HG03095 (cell line): ENCODE measurements around the gene CCDC106.

Experiments used
- ATAC-seq: cut with Tn5 transposase; IDR thresholded peaks from one replicate; pipeline ENCODE4 v1.9.1; 2021; ENCODE audit warnings: moderate library complexity; ENCODE audit not compliant: unreplicated experiment

The CCDC106 gene

GRCh38 chr19:55635856-55636440, 12.1 kb upstream of the CCDC106 start:
- no peak for ATAC-seq

GRCh38 chr19:55636723-55637122, 11.3 kb upstream of the CCDC106 start:
- no peak for ATAC-seq

- ATAC-seq, result no peak
These were observed 10.5 kb upstream of the CCDC106 start for GRCh38 chr19:55637534-55637933.

- no peak for ATAC-seq
These were observed 9.1 kb upstream of the CCDC106 start for GRCh38 chr19:55638864-55639359.

DNA sequence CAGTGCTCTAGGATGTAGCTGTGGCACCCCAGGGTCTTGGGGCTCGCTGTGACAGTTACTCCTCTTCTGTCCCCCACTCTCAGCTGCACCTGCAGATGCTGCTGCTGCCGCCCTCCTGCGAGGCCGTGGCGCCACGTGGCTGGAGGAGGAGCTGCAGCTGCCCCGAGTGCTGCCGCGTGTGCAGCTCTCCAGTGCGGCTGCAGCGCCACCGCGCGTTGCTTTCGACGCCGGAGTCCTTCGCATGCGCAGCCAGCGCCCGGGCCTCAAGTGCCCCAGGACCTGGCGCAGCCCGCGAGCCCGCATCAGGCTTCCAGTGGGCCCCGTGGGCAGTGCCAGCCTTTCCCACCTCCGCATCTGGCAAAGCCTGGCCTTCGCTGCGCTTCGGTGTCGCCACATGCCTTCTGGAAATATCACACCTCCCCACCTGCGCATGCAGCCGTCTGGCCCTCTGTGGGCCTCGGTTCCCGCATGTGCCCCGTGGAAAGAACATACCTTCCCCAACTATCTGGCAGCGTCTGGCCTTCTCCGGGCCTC, 7.9 kb upstream of the CCDC106 start:
- no peak for ATAC-seq

DNA sequence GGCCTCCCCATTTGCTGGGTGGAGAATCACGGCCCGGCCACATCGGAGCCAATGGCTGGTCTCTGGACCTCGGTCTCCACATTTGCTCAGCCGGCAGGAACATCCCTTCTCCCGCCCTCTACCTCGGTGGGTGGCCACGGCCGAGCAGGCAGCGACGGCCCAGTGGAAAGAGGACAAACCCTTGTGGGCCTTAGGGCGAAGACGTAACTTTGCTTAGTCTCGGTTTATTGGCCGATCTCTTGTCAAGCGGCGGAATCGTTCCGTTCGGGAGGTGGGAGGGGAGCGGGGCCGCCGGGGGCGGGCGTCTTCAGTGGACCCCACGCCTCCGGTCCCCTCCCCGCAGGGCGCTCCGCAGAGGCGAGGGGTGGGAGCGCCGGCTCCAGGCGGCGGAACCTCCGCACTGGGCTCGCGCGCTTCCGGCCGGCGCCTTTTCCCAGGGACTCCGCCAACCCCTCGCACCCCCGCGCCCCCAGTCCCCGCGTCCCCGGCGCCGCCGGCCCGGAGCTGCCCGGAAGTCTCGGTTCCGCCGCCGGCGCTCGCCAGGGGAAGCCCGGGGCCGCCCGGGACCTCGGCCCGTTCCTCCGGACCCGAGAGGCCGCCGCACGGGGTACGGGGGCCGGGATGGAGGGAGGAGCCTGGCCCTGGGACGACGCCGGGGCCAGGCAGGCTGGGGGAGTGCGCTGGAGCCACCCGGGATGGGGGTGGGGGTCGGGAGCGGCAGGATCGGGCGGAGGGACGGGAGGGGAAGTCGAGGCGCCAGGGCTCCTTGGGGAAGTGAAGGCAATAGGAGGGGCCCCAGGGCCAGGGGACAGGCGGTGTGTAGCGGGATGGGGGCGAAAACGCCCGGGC, 7.2 kb upstream of the CCDC106 start, which contains the start of gene ZNF580:
Gene ZNF580, plus strand, starts transcription at position 426 of the 849 bp plus-strand sequence. CDS start 1,507 bp downstream, outside the sequence.
- ATAC-seq, result no peak

- ATAC-seq, result no peak
These were observed 6.4 kb upstream of the CCDC106 start for GRCh38 chr19:55641426-55642152.

DNA sequence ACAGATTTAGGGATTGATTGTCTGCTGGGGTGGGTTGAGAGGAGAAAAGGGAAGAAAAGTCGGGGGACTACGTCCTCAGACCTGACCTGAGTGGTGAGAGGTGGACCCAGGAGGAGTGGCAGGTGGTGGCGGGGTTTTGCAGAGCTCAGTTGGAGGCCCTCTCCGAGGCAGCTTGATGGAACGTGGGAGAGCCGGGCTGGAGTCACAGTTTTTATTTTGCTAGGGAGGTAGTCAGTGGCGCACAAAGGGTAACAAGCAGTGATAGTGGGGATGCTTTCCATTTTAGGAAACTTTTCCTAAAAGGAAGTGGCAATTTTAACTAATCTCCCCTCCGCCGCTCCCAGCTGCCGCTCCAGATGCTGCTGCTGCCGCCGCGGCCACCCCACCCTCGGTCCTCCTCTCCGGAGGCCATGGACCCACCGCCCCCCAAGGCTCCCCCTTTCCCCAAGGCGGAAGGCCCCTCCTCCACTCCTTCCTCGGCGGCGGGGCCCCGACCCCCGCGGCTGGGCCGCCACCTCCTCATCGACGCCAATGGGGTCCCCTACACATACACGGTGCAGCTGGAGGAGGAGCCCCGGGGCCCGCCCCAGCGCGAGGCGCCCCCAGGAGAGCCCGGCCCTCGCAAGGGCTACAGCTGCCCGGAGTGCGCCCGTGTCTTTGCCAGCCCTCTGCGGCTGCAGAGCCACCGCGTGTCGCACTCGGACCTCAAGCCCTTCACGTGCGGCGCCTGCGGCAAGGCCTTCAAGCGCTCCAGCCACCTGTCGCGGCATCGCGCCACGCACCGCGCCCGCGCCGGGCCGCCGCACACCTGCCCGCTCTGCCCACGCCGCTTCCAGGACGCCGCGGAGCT, 5.6 kb upstream of the CCDC106 start:
- ATAC-seq, result no peak

DNA sequence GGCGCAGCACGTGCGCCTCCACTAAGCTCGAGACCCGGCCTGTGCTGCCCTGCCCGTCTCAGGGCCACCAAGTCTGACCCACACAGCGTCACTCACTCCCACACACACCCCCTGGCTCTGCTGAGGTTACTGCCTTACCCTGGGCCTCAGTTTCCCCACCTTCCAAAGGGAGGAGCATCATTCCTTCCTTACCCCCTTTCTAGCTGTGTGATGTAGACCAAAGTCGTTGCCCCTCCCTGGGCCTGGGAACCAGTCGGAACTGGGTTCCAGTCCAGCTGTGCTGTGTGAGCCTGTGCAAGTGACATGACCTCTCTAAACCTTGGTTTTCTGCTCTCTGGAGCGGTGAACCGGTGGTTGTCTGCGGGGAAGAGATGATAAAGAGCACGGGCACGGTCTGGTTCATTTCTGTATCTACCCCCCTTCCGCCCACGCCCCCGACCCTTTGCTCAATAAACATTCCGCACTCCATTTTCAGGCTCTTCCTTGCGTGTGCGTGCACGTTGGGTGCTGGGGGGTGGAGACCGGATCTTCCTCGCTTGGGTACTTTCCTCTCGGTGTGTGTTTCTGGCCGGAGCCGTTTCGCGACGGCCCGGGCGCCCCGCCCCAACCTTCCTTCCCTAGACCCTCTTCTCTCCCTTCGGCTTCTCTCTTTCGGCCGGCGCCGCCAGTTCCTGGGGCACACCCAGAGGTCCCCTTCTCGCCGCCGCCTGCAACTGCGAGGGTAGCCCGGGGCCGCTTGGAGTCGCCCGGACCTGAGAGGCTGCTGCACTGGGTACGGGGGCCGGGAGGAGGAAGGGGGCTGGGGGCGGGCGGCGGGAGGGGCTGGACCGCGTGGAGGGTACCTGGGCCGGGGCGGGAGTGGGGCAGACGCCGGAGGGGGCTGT, 4.8 kb upstream of the CCDC106 start, which contains the start of gene ZNF581:
Gene ZNF581, plus strand, starts transcription at position 647 of the 884 bp plus-strand sequence. CDS start 923 bp downstream, outside the sequence.
- no peak for ATAC-seq

GRCh38 chr19:55643887-55644176, 4.2 kb upstream of the CCDC106 start:
- ATAC-seq, result no peak

DNA sequence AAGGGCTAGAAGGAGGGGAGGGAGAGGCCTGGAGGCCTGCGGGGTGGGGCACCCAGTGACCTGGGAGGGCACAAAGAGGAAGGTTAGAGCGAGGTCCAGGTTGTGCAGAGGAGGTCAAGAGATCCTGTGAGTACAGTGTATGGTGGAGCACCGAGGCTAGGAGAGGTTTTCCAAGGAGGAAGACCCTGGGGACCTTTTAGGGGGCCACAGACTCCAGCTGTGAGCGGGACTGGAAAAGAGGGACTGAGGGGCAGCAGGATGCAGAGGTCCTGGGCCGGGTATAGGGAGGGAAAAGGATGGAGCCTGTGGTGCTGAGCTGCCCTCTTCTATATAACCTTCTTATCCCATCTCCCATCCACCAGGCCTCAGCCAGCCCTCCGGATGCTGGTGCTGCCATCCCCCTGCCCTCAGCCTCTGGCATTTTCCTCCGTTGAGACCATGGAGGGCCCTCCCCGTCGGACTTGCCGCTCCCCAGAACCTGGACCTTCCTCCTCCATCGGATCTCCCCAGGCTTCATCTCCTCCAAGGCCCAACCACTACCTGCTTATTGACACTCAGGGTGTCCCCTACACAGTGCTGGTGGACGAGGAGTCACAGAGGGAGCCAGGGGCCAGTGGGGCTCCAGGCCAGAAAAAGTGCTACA, 3.7 kb upstream of the CCDC106 start:
- no peak for ATAC-seq

- ATAC-seq, result no peak
These were observed 3.0 kb upstream of the CCDC106 start for GRCh38 chr19:55644842-55645511.

GRCh38 chr19:55645512-55645881, 2.5 kb upstream of the CCDC106 start:
- ATAC-seq, result no peak

DNA sequence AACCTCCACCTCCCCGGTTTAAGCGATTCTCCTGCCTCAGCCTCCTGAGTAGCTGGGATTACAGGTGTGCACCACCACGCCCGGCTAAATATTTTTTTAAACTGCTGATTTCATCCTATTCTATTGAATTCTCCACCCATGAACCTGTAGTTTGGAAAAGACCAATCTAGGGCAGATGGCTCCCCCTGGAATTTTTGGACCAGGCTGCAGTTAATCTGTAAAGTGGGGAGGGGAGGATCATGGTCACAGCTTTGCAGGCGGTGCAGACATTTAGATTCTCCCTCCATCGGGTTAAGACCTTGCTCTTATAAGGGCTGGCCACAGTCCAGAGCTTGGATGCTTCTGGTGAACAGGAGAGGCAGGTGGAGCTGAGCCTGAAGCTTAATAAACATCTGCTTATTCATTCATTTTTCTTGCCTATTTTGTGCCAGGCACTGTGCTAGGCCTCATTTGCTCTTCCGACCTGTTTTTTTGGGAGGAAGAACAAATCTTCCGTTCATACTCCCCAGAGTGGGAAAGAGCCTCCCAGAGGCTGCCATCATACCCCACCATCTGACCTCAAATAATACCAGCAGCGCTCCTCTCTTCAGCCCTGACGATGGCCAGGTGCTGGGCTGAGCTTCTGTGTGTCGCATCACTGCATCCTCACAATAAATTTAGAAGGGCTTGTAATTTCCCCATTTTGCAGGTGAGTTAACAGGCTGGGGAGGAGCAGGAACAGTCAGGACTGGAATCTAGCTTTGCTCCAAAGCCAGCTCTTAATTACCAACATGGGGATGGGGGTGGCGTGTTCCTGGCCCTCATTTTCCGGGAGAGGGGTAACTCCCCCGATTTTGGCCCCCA, 902 bp upstream of the CCDC106 start:
- no peak for ATAC-seq

- no peak for ATAC-seq
These were observed 714 bp downstream of the CCDC106 start for GRCh38 chr19:55648585-55649267.

- ATAC-seq, result no peak
These were observed 1.5 kb downstream of the CCDC106 start for GRCh38 chr19:55649268-55650125.
